Measurements from ENCODE around the gene SPECC1. TPM values are rescaled to one million over a fixed set of nuclear protein-coding genes. Genes with fewer than 3 reads are reported as not detected.
"Not testable (repeated sequence)": the region's sequence is repeated elsewhere in the genome, so short reads cannot be mapped to it uniquely, and the experiment has no call there.

SPECC1 gene
- total RNA-seq, 1 donor from 2014 or later = 83.8 TPM

- DNase-seq (ENCODE audit: low spot score) = no peak
Observed at GRCh38 chr17:20206068-20206467, 196.9 kb downstream of the SPECC1 start.

GRCh38 chr17:20206591-20206990, 197.4 kb downstream of the SPECC1 start:
- DNase-seq (ENCODE audit: low spot score) = no peak

GRCh38 chr17:20207262-20207985, 198.3 kb downstream of the SPECC1 start:
- DNase-seq (ENCODE audit: low spot score) = no peak

- DNase-seq (ENCODE audit: low spot score) = no peak
Observed at GRCh38 chr17:20208717-20209116, 199.6 kb downstream of the SPECC1 start.

GRCh38 chr17:20210180-20210579, 201.0 kb downstream of the SPECC1 start:
- no peak for DNase-seq (ENCODE audit: low spot score)

- no peak for DNase-seq (ENCODE audit: low spot score)
Observed at GRCh38 chr17:20210614-20211013, 201.5 kb downstream of the SPECC1 start.

- no peak for DNase-seq (ENCODE audit: low spot score)
Observed at GRCh38 chr17:20211246-20211645, 202.1 kb downstream of the SPECC1 start.

- DNase-seq (ENCODE audit: low spot score) = peak; percentile 20
Observed at GRCh38 chr17:20213449-20213848, 204.3 kb downstream of the SPECC1 start.

GRCh38 chr17:20214794-20215193, 205.6 kb downstream of the SPECC1 start:
- DNase-seq (ENCODE audit: low spot score) = no peak

- no peak for DNase-seq (ENCODE audit: low spot score)
Observed at GRCh38 chr17:20216154-20216815, 207.1 kb downstream of the SPECC1 start.

- no peak for DNase-seq (ENCODE audit: low spot score)
Observed at GRCh38 chr17:20216853-20217252, 207.7 kb downstream of the SPECC1 start.

- no peak for DNase-seq (ENCODE audit: low spot score)
Observed at GRCh38 chr17:20217677-20218076, 208.5 kb downstream of the SPECC1 start.

- no peak for DNase-seq (ENCODE audit: low spot score)
Observed at GRCh38 chr17:20218272-20218671, 209.1 kb downstream of the SPECC1 start.

- DNase-seq (ENCODE audit: low spot score) = no peak
Observed at GRCh38 chr17:20223808-20224328, 214.7 kb downstream of the SPECC1 start.

- no peak for DNase-seq (ENCODE audit: low spot score)
Observed at GRCh38 chr17:20224379-20224778, 215.2 kb downstream of the SPECC1 start.

- no peak for DNase-seq (ENCODE audit: low spot score)
Observed at GRCh38 chr17:20225162-20226115, 216.3 kb downstream of the SPECC1 start.

GRCh38 chr17:20226814-20227482, 217.8 kb downstream of the SPECC1 start:
- peak; percentile 78 for DNase-seq (ENCODE audit: low spot score)

GRCh38 chr17:20227720-20228370, 218.7 kb downstream of the SPECC1 start:
- DNase-seq (ENCODE audit: low spot score) = not testable (repeated sequence)

- no peak for DNase-seq (ENCODE audit: low spot score)
Observed at GRCh38 chr17:20228410-20228809, 219.3 kb downstream of the SPECC1 start.

- no peak for DNase-seq (ENCODE audit: low spot score)
Observed at GRCh38 chr17:20228860-20229259, 219.7 kb downstream of the SPECC1 start.

GRCh38 chr17:20230924-20231323, 221.8 kb downstream of the SPECC1 start:
- DNase-seq (ENCODE audit: low spot score) = no peak

All from mucosa of gallbladder (tissue), 1 donor.